Prostate gland (tissue), 2 donors: ENCODE measurements around the gene DUSP16.

Experiments used
- POLR2A ChIP-seq: fragments of 450-650 bp; IDR thresholded peaks from one replicate; pipeline ENCODE4 v1.6.1; 2016; ENCODE audit warnings: antibody characterized with exemption, mild to moderate bottlenecking
- POLR2AphosphoS5 ChIP-seq: sonication (generic); formaldehyde crosslinking; IDR thresholded peaks from one replicate; pipeline ENCODE4 v1.6.1; 2017; ENCODE audit warnings: antibody characterized with exemption
- TF ChIP-seq, protein P1 (sequence below), 4 experiments: fragments of 200-600 bp in 2 of 4; fragments of 450-650 bp in 2 of 4; sonication (generic) in 2 of 4; IDR thresholded peaks; 1 replicate in 3 of 4; 2 replicates in 1 of 4; pipeline ENCODE4 v1.5.1; 2016 to 2019; ENCODE audit warnings: antibody characterized with exemption in 4 of 4, mild to moderate bottlenecking in 2 of 4, moderate library complexity in 2 of 4

DNA sequence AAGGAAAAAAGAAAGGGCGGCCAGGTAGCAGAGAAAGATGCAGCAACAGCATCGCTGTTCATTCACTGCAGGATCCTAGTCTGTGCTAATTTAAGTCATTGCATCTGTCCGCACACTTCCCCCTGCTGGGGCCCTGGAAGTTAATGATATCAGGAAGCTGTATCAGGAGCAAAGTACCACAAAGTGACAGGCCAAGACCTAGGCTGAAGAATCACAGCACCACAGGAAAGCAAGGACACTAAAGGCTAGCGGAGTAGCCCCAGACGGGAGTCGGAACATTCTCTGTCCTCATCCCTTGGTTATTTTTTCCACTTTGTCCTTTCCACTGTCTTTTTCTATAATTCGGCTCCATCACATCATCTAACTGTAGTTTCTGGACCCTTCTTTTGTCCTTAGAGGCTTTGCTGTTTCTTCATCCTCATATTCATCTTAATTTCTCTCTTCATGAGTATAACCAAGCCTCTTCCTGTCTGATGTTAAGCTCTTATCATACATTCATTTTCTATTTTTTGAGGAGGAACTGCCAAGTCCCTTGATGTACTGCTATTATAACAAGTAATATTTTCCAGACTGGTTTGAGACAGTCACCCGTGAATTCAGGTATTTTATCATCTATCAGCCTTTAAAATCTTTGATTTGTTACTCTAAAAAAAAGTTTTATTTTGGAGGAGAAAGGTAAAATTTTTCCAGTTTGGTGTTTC lies 28.3 kb downstream of the DUSP16 start:
- TF ChIP-seq, protein P1, sequence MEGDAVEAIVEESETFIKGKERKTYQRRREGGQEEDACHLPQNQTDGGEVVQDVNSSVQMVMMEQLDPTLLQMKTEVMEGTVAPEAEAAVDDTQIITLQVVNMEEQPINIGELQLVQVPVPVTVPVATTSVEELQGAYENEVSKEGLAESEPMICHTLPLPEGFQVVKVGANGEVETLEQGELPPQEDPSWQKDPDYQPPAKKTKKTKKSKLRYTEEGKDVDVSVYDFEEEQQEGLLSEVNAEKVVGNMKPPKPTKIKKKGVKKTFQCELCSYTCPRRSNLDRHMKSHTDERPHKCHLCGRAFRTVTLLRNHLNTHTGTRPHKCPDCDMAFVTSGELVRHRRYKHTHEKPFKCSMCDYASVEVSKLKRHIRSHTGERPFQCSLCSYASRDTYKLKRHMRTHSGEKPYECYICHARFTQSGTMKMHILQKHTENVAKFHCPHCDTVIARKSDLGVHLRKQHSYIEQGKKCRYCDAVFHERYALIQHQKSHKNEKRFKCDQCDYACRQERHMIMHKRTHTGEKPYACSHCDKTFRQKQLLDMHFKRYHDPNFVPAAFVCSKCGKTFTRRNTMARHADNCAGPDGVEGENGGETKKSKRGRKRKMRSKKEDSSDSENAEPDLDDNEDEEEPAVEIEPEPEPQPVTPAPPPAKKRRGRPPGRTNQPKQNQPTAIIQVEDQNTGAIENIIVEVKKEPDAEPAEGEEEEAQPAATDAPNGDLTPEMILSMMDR (IDR thresholded peaks at IDR 0.05): no peak
- TF ChIP-seq POLR2A (no peak), POLR2AphosphoS5 (no peak)
